HUES48 (cell line): ENCODE results near the gene CREB1.
"Not testable (repeated sequence)": the region's sequence is repeated elsewhere in the genome, so short reads cannot be mapped to it uniquely, and the experiment has no call there.

Experiments used
- H3K27ac ChIP-seq: one replicate; pipeline ENCODE4 v1.7.0; 2013; ENCODE audit warnings: low read depth, low read length, inconsistent platforms
- H3K27me3 ChIP-seq: 2 replicates; pipeline ENCODE4 v1.6.1; 2013; ENCODE audit warnings: mild to moderate bottlenecking, low read length; ENCODE audit not compliant: control insufficient read depth, insufficient read depth
- H3K36me3 ChIP-seq: 2 replicates; pipeline ENCODE4 v1.6.1; 2013; ENCODE audit warnings: low read length; ENCODE audit not compliant: control insufficient read depth, insufficient read depth
- H3K4me1 ChIP-seq: 2 replicates; pipeline ENCODE4 v1.6.1; 2013; ENCODE audit warnings: mild to moderate bottlenecking, low read length; ENCODE audit not compliant: control insufficient read depth, insufficient read depth
- H3K4me3 ChIP-seq: 2 replicates; pipeline ENCODE4 v1.5.1; 2013; ENCODE audit warnings: mild to moderate bottlenecking, low read depth, low read length
- H3K9ac ChIP-seq: 2 replicates; pipeline ENCODE4 v1.6.1; 2013; ENCODE audit warnings: mild to moderate bottlenecking, low read depth, low read length, moderate library complexity
- H3K9me3 ChIP-seq: 2 replicates; pipeline ENCODE4 v1.6.1; 2013; ENCODE audit warnings: low read length; ENCODE audit not compliant: control insufficient read depth, insufficient read depth

Gene CREB1

GRCh38 chr2:207635468-207636200 is 105.9 kb downstream of the CREB1 start:
- Histone ChIP-seq H3K4me1 (no peaks in the 10 kb centered on the region), H3K4me3 (no peak overlapping the region), H3K9ac (no peak overlapping the region), H3K27ac (no peak overlapping the region), H3K9me3 (no peaks in the 10 kb centered on the region), H3K36me3 (no peaks in the 10 kb centered on the region), H3K27me3 (no peaks in the 10 kb centered on the region)

- not testable (repeated sequence) for H3K9ac ChIP-seq, H3K4me3 ChIP-seq, H3K27me3 ChIP-seq, H3K4me1 ChIP-seq, H3K36me3 ChIP-seq, H3K27ac ChIP-seq, H3K9me3 ChIP-seq
These were observed 109.5 kb downstream of the CREB1 start for GRCh38 chr2:207639288-207639687.

- no peaks in the 10 kb centered on the region for H3K27me3 ChIP-seq
- no peak overlapping the region for H3K27ac ChIP-seq
- H3K4me1 ChIP-seq, result no peaks in the 10 kb centered on the region
- H3K9me3 ChIP-seq, result no peaks in the 10 kb centered on the region
- no peak overlapping the region for H3K4me3 ChIP-seq
- no peaks in the 10 kb centered on the region for H3K36me3 ChIP-seq
- no peak overlapping the region for H3K9ac ChIP-seq
These were observed 110.4 kb downstream of the CREB1 start for GRCh38 chr2:207640160-207640559.

- Histone ChIP-seq H3K4me1 (no peaks in the 10 kb centered on the region), H3K36me3 (no peaks in the 10 kb centered on the region), H3K9me3 (no peaks in the 10 kb centered on the region), H3K4me3 (no peak overlapping the region), H3K9ac (no peak overlapping the region), H3K27me3 (no peaks in the 10 kb centered on the region), H3K27ac (no peak overlapping the region)
These were observed 110.9 kb downstream of the CREB1 start for GRCh38 chr2:207640661-207641060.

GRCh38 chr2:207643892-207644291 is 114.1 kb downstream of the CREB1 start:
- Histone ChIP-seq H3K9ac (no peak overlapping the region), H3K27me3 (no peaks in the 10 kb centered on the region), H3K4me3 (no peak overlapping the region), H3K4me1 (no peaks in the 10 kb centered on the region), H3K36me3 (no peaks in the 10 kb centered on the region), H3K9me3 (no peaks in the 10 kb centered on the region), H3K27ac (no peak overlapping the region)

GRCh38 chr2:207646582-207646981 is 116.8 kb downstream of the CREB1 start:
- not testable (repeated sequence) for H3K36me3 ChIP-seq, H3K9ac ChIP-seq, H3K27ac ChIP-seq, H3K4me3 ChIP-seq, H3K4me1 ChIP-seq, H3K9me3 ChIP-seq, H3K27me3 ChIP-seq
